ENCODE measurements around the gene MAML3. TPM values are rescaled to one million over a fixed set of nuclear protein-coding genes. Genes with fewer than 3 reads are reported as not detected.

The MAML3 gene
- total RNA-seq, 1 donor from 2014 or later: 8.0 TPM

DNA sequence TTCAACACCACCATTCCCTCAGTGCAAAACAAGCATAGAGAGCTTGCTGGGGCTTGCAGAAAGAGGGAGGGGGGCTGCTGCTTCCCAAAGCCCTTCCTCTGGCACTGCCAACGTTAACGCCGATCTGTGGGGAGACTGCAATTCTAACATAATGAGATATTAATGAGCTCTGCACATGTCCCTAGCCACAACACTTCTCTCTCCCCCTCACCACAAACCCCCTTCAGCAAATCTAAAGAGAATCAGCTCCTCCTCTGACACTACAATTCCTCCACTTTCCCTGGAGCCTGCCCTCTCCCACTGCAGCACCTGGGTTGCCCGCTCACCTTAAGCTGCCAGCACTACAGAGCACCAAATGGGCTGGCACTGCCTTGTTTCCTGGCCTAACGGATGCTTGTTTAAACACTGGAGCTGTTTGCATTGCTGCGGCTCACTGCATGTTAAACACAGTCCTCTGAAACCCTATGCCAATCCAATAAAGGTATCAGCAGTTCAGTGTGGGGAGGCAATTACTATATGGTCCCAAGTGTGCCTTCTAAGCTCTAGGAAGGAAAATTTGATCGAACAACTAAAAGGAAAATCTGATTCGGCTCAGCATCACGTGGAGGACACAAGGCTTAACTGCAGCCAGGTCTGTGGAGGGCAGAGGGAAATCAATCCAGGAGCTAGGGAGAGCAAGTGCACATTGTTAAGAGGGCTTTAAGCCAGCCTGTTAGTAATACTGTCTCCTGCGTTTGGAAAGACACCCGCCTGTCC lies 232.4 kb downstream of the MAML3 start:
- Mint-ChIP-seq H3K4me1 (ENCODE audit: unreplicated experiment) (peaks cover 42% of the 10 kb centered on the region), H3K9me3 (ENCODE audit: unreplicated experiment) (no peaks in the 10 kb centered on the region), H3K4me3 (ENCODE audit: unreplicated experiment) (no peak overlapping the region), H3K27ac (ENCODE audit: unreplicated experiment) (no peak overlapping the region), H3K27me3 (ENCODE audit: unreplicated experiment) (no peaks in the 10 kb centered on the region), H3K36me3 (ENCODE audit: unreplicated experiment) (no peaks in the 10 kb centered on the region)
- TF ChIP-seq CTCF (IDR thresholded peaks at IDR 0.05): no peak
- no peak for DNase-seq (ENCODE audit: extremely low spot score, unreplicated experiment)

GRCh38 chr4:139920486-139921002 lies 233.4 kb downstream of the MAML3 start:
- DNase-seq (ENCODE audit: extremely low spot score, unreplicated experiment): no peak
- no peak for TF ChIP-seq CTCF (IDR thresholded peaks at IDR 0.05)
- Mint-ChIP-seq H3K4me1 (ENCODE audit: unreplicated experiment) (peaks cover 51% of the 10 kb centered on the region), H3K27me3 (ENCODE audit: unreplicated experiment) (no peaks in the 10 kb centered on the region), H3K9me3 (ENCODE audit: unreplicated experiment) (no peaks in the 10 kb centered on the region), H3K27ac (ENCODE audit: unreplicated experiment) (peak overlapping the region; percentile 95), H3K36me3 (ENCODE audit: unreplicated experiment) (no peaks in the 10 kb centered on the region), H3K4me3 (ENCODE audit: unreplicated experiment) (peak overlapping the region; percentile 15)

DNA sequence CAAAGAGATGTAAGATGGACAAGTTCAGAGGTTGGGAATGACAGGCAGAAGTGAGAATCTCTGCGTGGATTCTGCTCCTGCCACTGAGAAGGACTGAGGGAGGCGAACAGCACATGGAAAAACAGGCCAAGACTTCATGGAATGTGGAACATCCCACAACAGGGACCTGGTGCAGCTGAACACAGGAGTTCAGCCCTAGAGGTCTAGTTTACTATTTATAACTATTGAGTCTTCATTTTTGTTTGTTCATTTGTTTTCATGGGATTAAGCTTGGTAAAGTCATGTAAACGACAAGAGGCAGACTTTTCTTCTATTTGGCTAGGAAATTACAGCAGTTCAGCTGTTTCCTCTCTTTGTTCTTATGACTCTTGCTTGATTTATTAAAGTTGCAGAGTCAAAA lies 234.5 kb downstream of the MAML3 start:
- no peak for DNase-seq (ENCODE audit: extremely low spot score, unreplicated experiment)
- Mint-ChIP-seq H3K27me3 (ENCODE audit: unreplicated experiment) (no peaks in the 10 kb centered on the region), H3K4me3 (ENCODE audit: unreplicated experiment) (no peak overlapping the region), H3K36me3 (ENCODE audit: unreplicated experiment) (no peaks in the 10 kb centered on the region), H3K27ac (ENCODE audit: unreplicated experiment) (peak overlapping the region; percentile 95), H3K4me1 (ENCODE audit: unreplicated experiment) (peaks cover 53% of the 10 kb centered on the region), H3K9me3 (ENCODE audit: unreplicated experiment) (no peaks in the 10 kb centered on the region)
- TF ChIP-seq CTCF (IDR thresholded peaks at IDR 0.05): no peak

GRCh38 chr4:139919004-139919403 lies 235.0 kb downstream of the MAML3 start:
- TF ChIP-seq CTCF (IDR thresholded peaks at IDR 0.05): no peak
- H3K4me1 Mint-ChIP-seq (ENCODE audit: unreplicated experiment): peaks cover 58% of the 10 kb centered on the region
- no peak for DNase-seq (ENCODE audit: extremely low spot score, unreplicated experiment)
- peak overlapping the region; percentile 95 for H3K27ac Mint-ChIP-seq (ENCODE audit: unreplicated experiment)
- H3K36me3 Mint-ChIP-seq (ENCODE audit: unreplicated experiment): no peaks in the 10 kb centered on the region
- H3K9me3 Mint-ChIP-seq (ENCODE audit: unreplicated experiment): no peaks in the 10 kb centered on the region
- H3K4me3 Mint-ChIP-seq (ENCODE audit: unreplicated experiment): no peak overlapping the region
- no peaks in the 10 kb centered on the region for H3K27me3 Mint-ChIP-seq (ENCODE audit: unreplicated experiment)

GRCh38 chr4:139918591-139918990 lies 235.4 kb downstream of the MAML3 start:
- H3K4me1 Mint-ChIP-seq (ENCODE audit: unreplicated experiment): peaks cover 62% of the 10 kb centered on the region
- peak overlapping the region; percentile 95 for H3K27ac Mint-ChIP-seq (ENCODE audit: unreplicated experiment)
- no peaks in the 10 kb centered on the region for H3K36me3 Mint-ChIP-seq (ENCODE audit: unreplicated experiment)
- no peak for DNase-seq (ENCODE audit: extremely low spot score, unreplicated experiment)
- no peaks in the 10 kb centered on the region for H3K27me3 Mint-ChIP-seq (ENCODE audit: unreplicated experiment)
- H3K4me3 Mint-ChIP-seq (ENCODE audit: unreplicated experiment): no peak overlapping the region
- TF ChIP-seq CTCF (IDR thresholded peaks at IDR 0.05): no peak
- H3K9me3 Mint-ChIP-seq (ENCODE audit: unreplicated experiment): no peaks in the 10 kb centered on the region
